K562 (cell line): ENCODE measurements around the gene WTIP. TPM values are rescaled to one million over a fixed set of nuclear protein-coding genes. Genes with fewer than 3 reads are reported as not detected.
A peak's percentile ranks its signal among the peaks of the same experiment; 100 is the strongest.
"Not testable (repeated sequence)": the region's sequence is repeated elsewhere in the genome, so short reads cannot be mapped to it uniquely, and the experiment has no call there.

Experiments used
- ATAC-seq: fragments of 200-7000 bp; cut with Tn5 transposase; 3 replicates; pipeline ENCODE4 v1.9.1; 2020; ENCODE audit warnings: moderate library complexity
- BruUV-seq: library from RNA; stranded (reverse); fragments of 400-500 nt; replicated peaks from 2 replicates; lab custom pipeline; 2021; lab: Mats Ljungman, UMichigan
- CTCF ChIA-PET: fragments of 300-600 bp; formaldehyde crosslinking; extraction: SDS; loops from one replicate; lab custom pipeline; 2021; ENCODE audit warnings: low intra/inter-chr PET ratio; lab: Yijun Ruan, JAX
- POLR2A ChIA-PET: fragments of 300-600, 350-650 bp; sonication (Branson Sonifier 250); formaldehyde crosslinking; extraction: SDS; loops from one replicate; lab custom pipeline; 2021; ENCODE audit warnings: antibody characterized with exemption, inconsistent platforms; lab: Yijun Ruan, JAX
- DNase-seq, 4 experiments: peaks; one replicate each; pipeline versions ENCODE4 v3.0.0 to v3.0.0-alpha.2; 2011 to 2018; ENCODE audit warnings: low spot score in 3 of 4, mixed read lengths in 3 of 4; ENCODE audit errors: extremely low read depth in 1 of 4
- FAIRE-seq: peaks from 2 replicates; lab custom pipeline; 2011; peaks lifted over from hg19 to GRCh38; lab: Jason Lieb, UNC
- H2AFZ ChIP-seq: 2 replicates; pipeline ENCODE4 v1.6.0; 2011; ENCODE audit warnings: low read depth, low read length, control low read depth, inconsistent platforms
- H3K27ac ChIP-seq: fragments of 200-600 bp; 3 replicates; pipeline ENCODE4 v1.8.0; 2011; ENCODE audit warnings: low read depth, mild to moderate bottlenecking, control low read depth, inconsistent platforms, low read length, moderate library complexity, mixed read lengths; ENCODE audit errors: extremely low read depth
- H3K27me3 ChIP-seq, 2 experiments: fragments of 300-600 bp in 1 of 2; 2 replicates in 1 of 2; 3 replicates in 1 of 2; pipeline versions ENCODE4 v1.6.0 to v1.8.0; 2011; ENCODE audit warnings: inconsistent platforms in 2 of 2, low read length in 2 of 2, mild to moderate bottlenecking in 1 of 2, mixed read lengths in 1 of 2, moderate library complexity in 1 of 2; ENCODE audit not compliant: control insufficient read depth in 2 of 2, insufficient read depth in 2 of 2
- H3K36me3 ChIP-seq: fragments of 300-600 bp; 3 replicates; pipeline ENCODE4 v1.8.0; 2011; ENCODE audit warnings: mild to moderate bottlenecking, low read length, inconsistent platforms; ENCODE audit not compliant: control insufficient read depth, insufficient read depth
- H3K4me1 ChIP-seq, 2 experiments: fragments of 200-600 bp in 1 of 2; replicated peaks in 1 of 2; 2 replicates in 1 of 2; 3 replicates in 1 of 2; pipeline versions ENCODE4 v1.5.1 to v1.8.0; 2011; ENCODE audit warnings: inconsistent platforms in 2 of 2, low read length in 2 of 2, mild to moderate bottlenecking in 1 of 2, mixed read lengths in 1 of 2, moderate library complexity in 1 of 2; ENCODE audit not compliant: control insufficient read depth in 2 of 2, insufficient read depth in 2 of 2
- H3K4me2 ChIP-seq: 2 replicates; pipeline ENCODE4 v1.6.1; 2011; ENCODE audit warnings: low read length, control low read depth, inconsistent platforms, mixed read lengths; ENCODE audit not compliant: insufficient read depth
- H3K4me3 ChIP-seq: fragments of 200-600 bp; sonication (generic), shearing (Covaris generic); 2 replicates; pipeline ENCODE4 v1.5.1; 2016; ENCODE audit warnings: control low read depth, inconsistent platforms
- H3K79me2 ChIP-seq: fragments of 200-600 bp; 3 replicates; pipeline ENCODE4 v1.8.0; 2011; ENCODE audit warnings: low read length, inconsistent platforms; ENCODE audit not compliant: control insufficient read depth, insufficient read depth
- H3K9ac ChIP-seq, 2 experiments: 2 replicates each; pipeline versions ENCODE4 v1.6.0 to v1.6.1; 2011; ENCODE audit warnings: low read depth in 2 of 2, low read length in 2 of 2, control low read depth in 1 of 2, inconsistent platforms in 1 of 2, mild to moderate bottlenecking in 1 of 2, mixed read lengths in 1 of 2; ENCODE audit not compliant: insufficient read depth in 1 of 2
- H3K9me1 ChIP-seq: one replicate; pipeline ENCODE4 v1.6.0; 2011; ENCODE audit warnings: inconsistent platforms, mild to moderate bottlenecking, low read length, moderate library complexity; ENCODE audit not compliant: control insufficient read depth, insufficient read depth
- H3K9me3 ChIP-seq: replicated peaks from 2 replicates; pipeline ENCODE4 v1.5.1; 2011; ENCODE audit warnings: low read depth, low read length, inconsistent platforms; ENCODE audit not compliant: control insufficient read depth, insufficient read depth
- H4K20me1 ChIP-seq: replicated peaks from 2 replicates; pipeline ENCODE4 v1.6.1; 2011; ENCODE audit warnings: low read length, inconsistent platforms, mixed read lengths; ENCODE audit not compliant: control insufficient read depth, insufficient read depth
- ELF1 ChIP-seq: fragments of 200-800 bp; sonication (Bioruptor generic); IDR thresholded peaks from 2 replicates; pipeline ENCODE4 v1.6.1; 2016; ENCODE audit warnings: missing genetic modification characterization, missing compliant biosample characterization
- HOXB6 ChIP-seq: fragments of 250-450 bp; sonication (Bioruptor Pico); IDR thresholded peaks from 2 replicates; pipeline ENCODE4 v1.5.1; 2022; ENCODE audit warnings: mild to moderate bottlenecking, borderline replicate concordance
- POLR2B ChIP-seq: fragments of 450-650 bp; IDR thresholded peaks from 2 replicates; pipeline ENCODE4 v1.6.1; 2018; ENCODE audit warnings: low read depth; ENCODE audit not compliant: partially characterized antibody
- ZNF707 ChIP-seq: fragments of 250-450 bp; sonication (Bioruptor Pico); conservative IDR thresholded peaks from 2 replicates; pipeline ENCODE4 v1.8.0; 2022; ENCODE audit warnings: inconsistent platforms, mild to moderate bottlenecking, moderate library complexity
- WGBS: fragments of 100-300 bp; shearing (Covaris generic); methylation state at CpG from one replicate; pipeline ENCODE4 v1.1.6; 2016; ENCODE audit warnings: low coverage, mixed read lengths; ENCODE audit not compliant: insufficient coverage; ENCODE audit errors: missing lambda C conversion rate; 5-methylcytosine and 5-hydroxymethylcytosine counted together
- in situ Hi-C: fragments of 300-500 bp; cut with MboI; formaldehyde crosslinking; loops from 4 replicates; pipeline ENCODE4 v1.15.0; 2018; ENCODE audit warnings: inconsistent platforms, mixed read lengths
- intact Hi-C: fragments of 100-400 bp; cut with micrococcal nuclease; formaldehyde crosslinking; loops from 2 replicates; pipeline ENCODE4 v1.14.2; 2022
- polyA plus RNA-seq, 8 experiments: library from polyadenylated mRNA; depleted of rRNA in 4 of 8; stranded (reverse) in 5 of 8; unstranded in 3 of 8; fragments of >200 nt; fragmentation: Nextera tagmentation in 2 of 8; fragmentation: Illumina TruSeq in 1 of 8; extraction: Ambion mirVana in 2 of 8; extraction: Trizol in 1 of 8; gene quantifications; 2 replicates each; pipeline versions ENCODE4 v1.2.1 to v1.2.3, GENCODE V29; 2011 to 2014; ENCODE audit warnings: inconsistent platforms in 1 of 8, missing spikeins in 1 of 8
- total RNA-seq, 7 experiments: library from RNA; depleted of rRNA in 6 of 7; stranded (reverse); fragments of >200 nt in 6 of 7; fragmentation: Illumina TruSeq in 2 of 7; extraction: Trizol in 2 of 7; gene quantifications; 2 replicates each; pipeline versions ENCODE4 v1.2.1 to v1.2.3, GENCODE V29; 2011 to 2021; ENCODE audit warnings: low replicate concordance in 1 of 7

WTIP gene
- total and polyA plus RNA-seq, 9 of the 15 experiments (the other 6 are each of a cell fraction or from before 2014, with no cell fraction given), result under 0.01 to 0.54 (median 0.27) TPM; not detected in 1

DNA sequence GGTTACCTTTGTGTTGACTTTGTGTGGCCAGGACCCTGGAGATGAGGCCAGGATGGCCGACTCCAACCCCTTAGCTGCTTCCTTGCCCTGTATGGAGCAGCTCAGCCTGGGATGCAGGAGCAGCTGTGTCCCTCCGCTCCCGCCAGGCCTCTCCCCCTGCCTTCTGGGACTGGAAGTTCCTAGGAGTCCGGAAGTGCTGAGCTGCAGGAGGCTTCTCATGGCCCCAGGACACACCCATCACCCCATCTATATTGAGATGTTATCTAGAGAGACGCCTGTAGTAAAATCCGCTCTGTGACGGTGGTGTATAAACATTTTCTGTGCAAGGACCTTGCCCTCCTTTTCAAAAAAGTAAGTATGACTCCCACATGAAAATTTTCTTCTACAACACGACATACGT is 27.0 kb downstream of the WTIP start:
- no peak overlapping the region for H3K4me2 ChIP-seq
- in situ Hi-C loops, result no loop called here
- POLR2A ChIA-PET, result interaction anchor here (1.3 to 1.9 kb wide), 2 partner anchors 8 to 11 kb away, joined by 3 to 5 read pairs; no protein-coding TSS in a partner anchor

DNA sequence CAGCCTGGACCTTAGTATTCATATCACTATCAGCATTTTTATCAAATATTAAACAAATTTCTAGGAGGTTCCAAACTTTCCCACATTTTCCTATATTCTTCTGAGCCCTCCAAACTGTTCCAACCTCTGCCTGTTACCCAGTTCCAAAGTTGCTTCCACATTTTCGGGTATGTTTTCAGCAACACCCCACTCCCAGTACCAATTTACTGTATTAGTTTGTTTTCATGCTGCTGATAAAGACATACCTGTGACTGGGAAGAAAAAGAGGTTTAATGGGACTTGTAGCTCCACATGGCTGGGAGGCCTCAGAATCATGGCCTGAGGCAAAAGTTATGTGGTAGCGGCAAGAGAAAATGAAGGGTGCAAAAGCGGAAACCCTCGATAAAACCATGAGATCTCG is 29.3 kb downstream of the WTIP start:
- H3K4me1 ChIP-seq, H3K9me1 ChIP-seq, BruUV-seq, DNase-seq, H3K9me3 ChIP-seq, ATAC-seq, CTCF ChIA-PET, H4K20me1 ChIP-seq, H3K27me3 ChIP-seq, H3K27ac ChIP-seq, intact Hi-C loops, H3K4me3 ChIP-seq, POLR2A ChIA-PET, FAIRE-seq, in situ Hi-C loops, H3K79me2 ChIP-seq, H2AFZ ChIP-seq, H3K4me2 ChIP-seq, H3K9ac ChIP-seq, H3K36me3 ChIP-seq: not testable (repeated sequence)
- peak; percentile 97 for TF ChIP-seq ZNF707 (CRISPR knock-in tag)
- WGBS, result 13% methylated on average over 5 of the region's 5 CpGs

More for the DNA sequence above, 27.0 kb downstream of the WTIP start:
- Histone ChIP-seq H3K4me3 (no peak overlapping the region), H3K79me2 (no peaks in the 10 kb centered on the region), H3K27ac (no peak overlapping the region), H3K9me3 (0 out of 2 replicates have a peak, but pooled peaks cover 3% of the 10 kb centered on the region), H3K9me1 (no peaks in the 10 kb centered on the region), H3K9ac (0 out of 4 replicates have a peak overlapping the region, but pooled peaks of 1 of the 2 experiments have one; percentile 24), H3K4me1 (peaks cover 7 to 17% of the 10 kb centered on the region in 2 experiments; a peak in 3 of 5 replicates), H3K27me3 (peaks cover 2 to 10% of the 10 kb centered on the region in 2 experiments; a peak in 2 of 5 replicates), H4K20me1 (no peaks in the 10 kb centered on the region), H3K36me3 (no peaks in the 10 kb centered on the region), H2AFZ (peak overlapping the region; percentile 53; the same call in 1 of the 2 replicates)
- TF ChIP-seq HOXB6, result no peak
- peak; percentile 76 for TF ChIP-seq ELF1 (tag)
- TF ChIP-seq POLR2B, result no peak
- intact Hi-C loops, result loop anchor here (10.0 kb wide), 1 partner anchor 154 kb away; no protein-coding TSS in a partner anchor
- CTCF ChIA-PET, result no interaction called here
- WGBS, result 6% methylated on average over 9 of the region's 9 CpGs
- ATAC-seq, result peak; percentile 65
- BruUV-seq, result no TSS peak
- peak; percentile 21 to 49 (median 36) for DNase-seq
- FAIRE-seq, result no peak
